Type B pancreatic cell (in vitro differentiated cells): ENCODE data around the gene CES1. TPM values are rescaled to one million over a fixed set of nuclear protein-coding genes. Genes with fewer than 3 reads are reported as not detected.
"Not testable (repeated sequence)": the region's sequence is repeated elsewhere in the genome, so short reads cannot be mapped to it uniquely, and the experiment has no call there.

Experiments
- DNase-seq: peaks from one replicate; pipeline ENCODE4 v3.0.0; 2021; ENCODE audit warnings: mixed read lengths; ENCODE audit not compliant: unreplicated experiment; ENCODE audit errors: extremely low spot score
- H3K27ac Mint-ChIP-seq: 2 replicates; pipeline ENCODE4 v1.8.0; 2021; ENCODE audit warnings: mild to moderate bottlenecking, mixed read lengths
- H3K27me3 Mint-ChIP-seq: 2 replicates; pipeline ENCODE4 v1.8.0; 2021; ENCODE audit warnings: mixed read lengths
- H3K36me3 Mint-ChIP-seq: 2 replicates; pipeline ENCODE4 v1.8.0; 2021; ENCODE audit warnings: mixed read lengths
- H3K4me1 Mint-ChIP-seq: one replicate; pipeline ENCODE4 v1.8.0; 2021; ENCODE audit warnings: mixed read lengths; ENCODE audit not compliant: unreplicated experiment
- H3K4me3 Mint-ChIP-seq: 2 replicates; pipeline ENCODE4 v1.8.0; 2021; ENCODE audit warnings: mild to moderate bottlenecking, mixed read lengths
- H3K9me3 Mint-ChIP-seq: 2 replicates; pipeline ENCODE4 v1.8.0; 2021; ENCODE audit warnings: mixed read lengths
- total RNA-seq: library from RNA; stranded (reverse); gene quantifications from 2 replicates; pipeline ENCODE4 v1.2.1, GENCODE V29; 2021; ENCODE audit warnings: low replicate concordance
- TF ChIP-seq, protein P1 (sequence below): fragments of 200-600 bp; sonication (generic); conservative IDR thresholded peaks from 2 replicates; pipeline ENCODE4 v1.5.0; 2021; ENCODE audit warnings: antibody characterized with exemption, mild to moderate bottlenecking

CES1 gene
- total RNA-seq, 1 donor from 2014 or later = 2.1 TPM

DNA sequence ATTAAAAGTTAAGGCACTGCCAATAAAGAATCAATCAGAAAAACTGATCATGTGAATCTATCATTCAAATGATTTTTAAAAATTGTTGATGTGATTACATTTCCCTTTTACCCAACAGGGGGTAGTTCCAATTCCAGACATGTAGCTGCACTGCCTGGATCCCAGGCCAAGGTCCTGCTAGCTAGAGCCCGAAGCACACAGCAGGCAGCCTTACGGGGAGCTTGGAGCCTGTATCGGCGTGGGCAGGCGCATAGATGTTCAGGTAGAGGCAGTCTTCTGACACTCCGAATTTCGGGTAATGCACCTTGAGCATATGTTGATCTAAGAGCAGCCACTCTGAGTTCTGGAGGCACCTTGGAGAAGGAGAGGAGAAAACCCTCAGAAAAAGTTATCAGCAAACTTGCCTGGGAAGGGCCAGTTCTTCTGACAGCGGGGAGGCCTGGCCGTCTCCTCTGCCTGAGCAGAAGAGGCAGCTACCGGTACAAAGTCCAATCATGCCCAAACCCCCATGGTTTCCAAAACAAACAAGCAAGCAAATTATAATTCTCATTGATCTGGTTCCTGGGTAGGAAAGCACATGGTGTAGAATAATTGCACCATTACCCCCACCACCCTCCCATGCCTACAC is 38.6 kb upstream of the CES1 start:
- no peaks in the 10 kb centered on the region for H3K9me3 Mint-ChIP-seq
- no peaks in the 10 kb centered on the region for H3K4me1 Mint-ChIP-seq
- H3K27me3 Mint-ChIP-seq = peaks cover 16% of the 10 kb centered on the region
- DNase-seq = no peak
- H3K36me3 Mint-ChIP-seq = no peaks in the 10 kb centered on the region
- no peak overlapping the region for H3K27ac Mint-ChIP-seq
- no peak overlapping the region for H3K4me3 Mint-ChIP-seq
- TF ChIP-seq, protein P1, sequence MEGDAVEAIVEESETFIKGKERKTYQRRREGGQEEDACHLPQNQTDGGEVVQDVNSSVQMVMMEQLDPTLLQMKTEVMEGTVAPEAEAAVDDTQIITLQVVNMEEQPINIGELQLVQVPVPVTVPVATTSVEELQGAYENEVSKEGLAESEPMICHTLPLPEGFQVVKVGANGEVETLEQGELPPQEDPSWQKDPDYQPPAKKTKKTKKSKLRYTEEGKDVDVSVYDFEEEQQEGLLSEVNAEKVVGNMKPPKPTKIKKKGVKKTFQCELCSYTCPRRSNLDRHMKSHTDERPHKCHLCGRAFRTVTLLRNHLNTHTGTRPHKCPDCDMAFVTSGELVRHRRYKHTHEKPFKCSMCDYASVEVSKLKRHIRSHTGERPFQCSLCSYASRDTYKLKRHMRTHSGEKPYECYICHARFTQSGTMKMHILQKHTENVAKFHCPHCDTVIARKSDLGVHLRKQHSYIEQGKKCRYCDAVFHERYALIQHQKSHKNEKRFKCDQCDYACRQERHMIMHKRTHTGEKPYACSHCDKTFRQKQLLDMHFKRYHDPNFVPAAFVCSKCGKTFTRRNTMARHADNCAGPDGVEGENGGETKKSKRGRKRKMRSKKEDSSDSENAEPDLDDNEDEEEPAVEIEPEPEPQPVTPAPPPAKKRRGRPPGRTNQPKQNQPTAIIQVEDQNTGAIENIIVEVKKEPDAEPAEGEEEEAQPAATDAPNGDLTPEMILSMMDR = no peak

DNA sequence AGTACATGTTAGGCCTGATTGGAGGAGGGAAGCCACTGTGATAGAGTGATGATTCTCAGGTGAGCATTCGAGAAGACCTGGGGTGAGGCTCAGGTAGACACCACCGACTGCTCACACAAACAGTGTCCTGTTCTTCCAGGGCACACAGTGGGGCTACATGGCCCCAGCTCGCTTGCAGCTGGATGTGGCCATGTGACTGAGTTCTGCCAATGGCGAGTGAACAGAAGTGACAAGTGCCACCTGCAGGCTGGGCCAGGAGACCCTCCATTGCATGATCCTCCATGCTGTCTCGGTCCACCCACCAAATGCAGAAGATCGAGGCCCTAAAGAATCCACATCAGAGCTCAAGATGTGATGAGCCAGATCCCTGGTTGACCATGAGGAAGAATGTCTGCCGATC is 36.1 kb upstream of the CES1 start:
- H3K27ac Mint-ChIP-seq = no peak overlapping the region
- no peak for DNase-seq
- H3K27me3 Mint-ChIP-seq = peaks cover 3% of the 10 kb centered on the region
- no peaks in the 10 kb centered on the region for H3K9me3 Mint-ChIP-seq
- TF ChIP-seq, protein P1 = no peak
- no peak overlapping the region for H3K4me3 Mint-ChIP-seq
- H3K36me3 Mint-ChIP-seq = no peaks in the 10 kb centered on the region
- no peaks in the 10 kb centered on the region for H3K4me1 Mint-ChIP-seq

DNA sequence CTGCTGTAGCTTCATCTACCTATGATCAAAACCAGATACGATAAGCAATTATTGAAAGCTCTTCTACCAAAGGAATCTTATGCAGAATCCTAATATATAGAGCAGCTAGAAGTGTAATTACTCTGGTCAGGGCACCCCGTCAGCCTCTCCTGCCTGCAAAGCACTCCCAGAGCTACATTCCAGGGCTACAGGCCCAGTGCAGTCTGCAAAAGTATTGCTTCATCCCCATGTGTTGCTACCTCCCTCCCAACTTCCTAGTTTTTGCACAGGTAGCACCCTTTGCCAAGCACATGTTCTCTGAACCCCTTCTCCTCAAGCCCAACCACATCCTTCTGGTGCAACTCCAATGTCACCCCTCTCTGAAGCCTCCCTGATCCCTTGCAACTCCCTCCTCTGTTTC is 35.2 kb upstream of the CES1 start:
- Mint-ChIP-seq H3K27ac (no peak overlapping the region), H3K36me3 (no peaks in the 10 kb centered on the region), H3K4me1 (no peaks in the 10 kb centered on the region), H3K9me3 (no peaks in the 10 kb centered on the region), H3K4me3 (no peak overlapping the region), H3K27me3 (peaks cover 5% of the 10 kb centered on the region)
- no peak for DNase-seq
- TF ChIP-seq, protein P1 = no peak

DNA sequence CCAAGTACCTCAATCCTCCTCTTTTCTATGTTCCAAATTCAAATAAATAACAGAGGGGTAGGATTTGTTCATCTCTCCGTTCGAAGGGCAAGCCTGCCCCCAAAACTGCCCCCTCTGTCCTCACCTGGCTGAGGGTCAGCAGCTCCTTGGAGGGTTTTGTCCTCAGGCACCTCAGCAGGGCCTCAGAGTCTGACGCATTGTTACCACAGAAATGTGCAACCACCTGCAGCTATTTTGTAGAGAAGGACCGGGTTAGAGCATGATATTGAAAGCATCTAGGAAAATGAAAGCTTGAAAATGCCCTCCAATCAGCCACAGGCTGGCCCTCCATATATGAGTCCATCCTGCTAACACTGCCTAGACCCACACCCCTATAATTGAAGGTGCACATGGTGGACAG is 28.4 kb upstream of the CES1 start:
- no peaks in the 10 kb centered on the region for H3K9me3 Mint-ChIP-seq
- peaks cover 29% of the 10 kb centered on the region for H3K27me3 Mint-ChIP-seq
- H3K4me1 Mint-ChIP-seq = no peaks in the 10 kb centered on the region
- no peaks in the 10 kb centered on the region for H3K36me3 Mint-ChIP-seq
- no peak overlapping the region for H3K4me3 Mint-ChIP-seq
- H3K27ac Mint-ChIP-seq = no peak overlapping the region
- DNase-seq = no peak
- TF ChIP-seq, protein P1 = no peak

DNA sequence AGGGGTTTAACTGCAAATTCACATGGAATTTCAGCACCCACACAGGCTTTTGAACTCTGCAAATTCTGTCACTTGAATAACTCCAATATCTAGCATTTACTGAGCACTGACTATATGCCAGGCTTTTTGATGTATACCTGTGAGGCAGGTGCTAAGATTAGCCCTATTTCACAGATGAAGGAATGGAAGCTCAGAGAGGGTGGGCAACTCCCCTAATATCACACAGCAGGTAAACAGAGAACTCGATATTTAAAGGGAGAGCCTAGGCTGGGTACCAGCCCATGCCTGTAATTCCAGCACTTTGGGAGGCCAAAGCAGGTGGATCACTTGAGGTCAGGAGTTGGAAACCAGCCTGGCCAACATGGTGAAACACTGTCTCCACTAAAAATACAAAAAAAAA is 24.8 kb upstream of the CES1 start:
- H3K9me3 Mint-ChIP-seq, H3K27ac Mint-ChIP-seq, H3K36me3 Mint-ChIP-seq, H3K4me3 Mint-ChIP-seq, DNase-seq, H3K4me1 Mint-ChIP-seq: not testable (repeated sequence)
- peaks cover 30% of the 10 kb centered on the region for H3K27me3 Mint-ChIP-seq

DNA sequence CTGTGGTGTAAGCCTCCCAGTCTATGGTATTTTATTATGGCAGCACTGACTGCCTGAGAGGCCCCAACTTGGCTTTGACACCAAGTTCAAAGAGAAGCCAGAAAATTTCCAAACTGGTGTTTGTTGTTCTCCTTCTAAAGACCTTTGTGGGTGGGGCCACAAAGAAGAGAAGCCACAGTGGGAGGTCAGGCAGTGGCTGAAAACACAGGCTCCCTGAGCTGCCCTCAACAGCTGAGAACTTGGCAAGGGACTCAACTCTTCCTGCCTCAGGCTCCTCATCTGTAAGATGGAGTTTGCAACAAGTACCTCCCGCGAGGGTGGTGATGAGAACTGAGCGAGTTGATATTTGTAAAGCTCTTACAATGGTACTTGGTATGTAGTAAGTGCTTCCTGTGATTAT is 24.1 kb upstream of the CES1 start:
- Mint-ChIP-seq H3K4me3 (no peak overlapping the region), H3K4me1 (no peaks in the 10 kb centered on the region), H3K36me3 (no peaks in the 10 kb centered on the region), H3K27me3 (peaks cover 32% of the 10 kb centered on the region), H3K9me3 (no peaks in the 10 kb centered on the region), H3K27ac (no peak overlapping the region)
- TF ChIP-seq, protein P1 = no peak
- DNase-seq = no peak
